Measurements from ENCODE around the gene EWSR1. TPM values are rescaled to one million over a fixed set of nuclear protein-coding genes. Genes with fewer than 3 reads are reported as not detected.

EWSR1 gene
- polyA plus RNA-seq, 1 donor, result 276 TPM

- Histone ChIP-seq H3K9me3 (ENCODE audit: control insufficient read depth, low read depth, low read length) (no peaks in the 10 kb centered on the region), H3K4me1 (ENCODE audit: control insufficient read depth, insufficient read depth, low read length) (peaks cover 38% of the 10 kb centered on the region), H3K27ac (ENCODE audit: low read length) (no peak overlapping the region), H3K27me3 (ENCODE audit: control insufficient read depth, insufficient read depth, low read length) (no peaks in the 10 kb centered on the region), H3K4me3 (ENCODE audit: low read length) (peak overlapping the region; percentile 76), H3K36me3 (ENCODE audit: control insufficient read depth, insufficient read depth, low read length) (peaks cover 9% of the 10 kb centered on the region)
- no peak for DNase-seq
- no CpG with 5 or more reads among the region's 7 CpGs for WGBS (ENCODE audit: insufficient coverage, low lambda C conversion rate)
Measured at GRCh38 chr22:29305836-29306174, 37.7 kb downstream of the EWSR1 start.

- H3K27ac ChIP-seq (ENCODE audit: low read length), result no peak within 1 kb of the TSS
- peaks cover 43% of the 10 kb centered on the region for H3K4me1 ChIP-seq (ENCODE audit: control insufficient read depth, insufficient read depth, low read length)
- no CpG with 5 or more reads among the region's 40 CpGs for WGBS (ENCODE audit: insufficient coverage, low lambda C conversion rate)
- peaks cover 5% of the 10 kb centered on the region for H3K36me3 ChIP-seq (ENCODE audit: control insufficient read depth, insufficient read depth, low read length)
- H3K4me3 ChIP-seq (ENCODE audit: low read length), result peak within 1 kb of the TSS; percentile 76
- H3K27me3 ChIP-seq (ENCODE audit: control insufficient read depth, insufficient read depth, low read length), result no peaks in the 10 kb centered on the region
- H3K9me3 ChIP-seq (ENCODE audit: control insufficient read depth, low read depth, low read length), result no peaks in the 10 kb centered on the region
- DNase-seq, result peak; percentile 64 to 81
Measured at GRCh38 chr22:29306175-29306834, 38.2 kb downstream of the EWSR1 start, which contains the start of gene GAS2L1. Gene GAS2L1, plus strand, starts transcription at chr22:29306650. Its CDS starts 1,456 bp downstream, at chr22:29308106.

GRCh38 chr22:29306835-29307595 is 38.9 kb downstream of the EWSR1 start:
- H3K27ac ChIP-seq (ENCODE audit: low read length), result no peak overlapping the region
- DNase-seq, result peak; percentile 54 to 82
- no CpG with 5 or more reads among the region's 83 CpGs for WGBS (ENCODE audit: insufficient coverage, low lambda C conversion rate)
- peaks cover 4% of the 10 kb centered on the region for H3K9me3 ChIP-seq (ENCODE audit: control insufficient read depth, low read depth, low read length)
- H3K27me3 ChIP-seq (ENCODE audit: control insufficient read depth, insufficient read depth, low read length), result no peaks in the 10 kb centered on the region
- H3K4me1 ChIP-seq (ENCODE audit: control insufficient read depth, insufficient read depth, low read length), result peaks cover 44% of the 10 kb centered on the region
- H3K4me3 ChIP-seq (ENCODE audit: low read length), result peak overlapping the region; percentile 76
- no peaks in the 10 kb centered on the region for H3K36me3 ChIP-seq (ENCODE audit: control insufficient read depth, insufficient read depth, low read length)

GRCh38 chr22:29307596-29308147 is 39.6 kb downstream of the EWSR1 start:
- no CpG with 5 or more reads among the region's 20 CpGs for WGBS (ENCODE audit: insufficient coverage, low lambda C conversion rate)
- Histone ChIP-seq H3K27me3 (ENCODE audit: control insufficient read depth, insufficient read depth, low read length) (no peaks in the 10 kb centered on the region), H3K9me3 (ENCODE audit: control insufficient read depth, low read depth, low read length) (peaks cover 6% of the 10 kb centered on the region), H3K27ac (ENCODE audit: low read length) (no peak overlapping the region), H3K36me3 (ENCODE audit: control insufficient read depth, insufficient read depth, low read length) (no peaks in the 10 kb centered on the region), H3K4me3 (ENCODE audit: low read length) (peak overlapping the region; percentile 76), H3K4me1 (ENCODE audit: control insufficient read depth, insufficient read depth, low read length) (peaks cover 41% of the 10 kb centered on the region)
- DNase-seq, result no peak

GRCh38 chr22:29308148-29308790 is 40.2 kb downstream of the EWSR1 start:
- no peaks in the 10 kb centered on the region for H3K36me3 ChIP-seq (ENCODE audit: control insufficient read depth, insufficient read depth, low read length)
- peaks cover 38% of the 10 kb centered on the region for H3K4me1 ChIP-seq (ENCODE audit: control insufficient read depth, insufficient read depth, low read length)
- no peak overlapping the region for H3K4me3 ChIP-seq (ENCODE audit: low read length)
- H3K9me3 ChIP-seq (ENCODE audit: control insufficient read depth, low read depth, low read length), result peaks cover 6% of the 10 kb centered on the region
- H3K27ac ChIP-seq (ENCODE audit: low read length), result no peak overlapping the region
- WGBS (ENCODE audit: insufficient coverage, low lambda C conversion rate), result no CpG with 5 or more reads among the region's 50 CpGs
- peaks cover 4% of the 10 kb centered on the region for H3K27me3 ChIP-seq (ENCODE audit: control insufficient read depth, insufficient read depth, low read length)
- no peak for DNase-seq

GRCh38 chr22:29308791-29309262 is 40.8 kb downstream of the EWSR1 start:
- WGBS (ENCODE audit: insufficient coverage, low lambda C conversion rate), result no CpG with 5 or more reads among the region's 13 CpGs
- no peak overlapping the region for H3K27ac ChIP-seq (ENCODE audit: low read length)
- no peaks in the 10 kb centered on the region for H3K36me3 ChIP-seq (ENCODE audit: control insufficient read depth, insufficient read depth, low read length)
- peaks cover 9% of the 10 kb centered on the region for H3K9me3 ChIP-seq (ENCODE audit: control insufficient read depth, low read depth, low read length)
- peaks cover 41% of the 10 kb centered on the region for H3K4me1 ChIP-seq (ENCODE audit: control insufficient read depth, insufficient read depth, low read length)
- peaks cover 10% of the 10 kb centered on the region for H3K27me3 ChIP-seq (ENCODE audit: control insufficient read depth, insufficient read depth, low read length)
- DNase-seq, result no peak
- no peak overlapping the region for H3K4me3 ChIP-seq (ENCODE audit: low read length)

GRCh38 chr22:29309332-29310064 is 41.4 kb downstream of the EWSR1 start:
- peaks cover 9% of the 10 kb centered on the region for H3K9me3 ChIP-seq (ENCODE audit: control insufficient read depth, low read depth, low read length)
- no peaks in the 10 kb centered on the region for H3K36me3 ChIP-seq (ENCODE audit: control insufficient read depth, insufficient read depth, low read length)
- no peak overlapping the region for H3K27ac ChIP-seq (ENCODE audit: low read length)
- WGBS (ENCODE audit: insufficient coverage, low lambda C conversion rate), result no CpG with 5 or more reads among the region's 21 CpGs
- H3K4me3 ChIP-seq (ENCODE audit: low read length), result no peak overlapping the region
- DNase-seq, result peak in 1 of 2 donors; percentile 31
- H3K4me1 ChIP-seq (ENCODE audit: control insufficient read depth, insufficient read depth, low read length), result peaks cover 47% of the 10 kb centered on the region
- H3K27me3 ChIP-seq (ENCODE audit: control insufficient read depth, insufficient read depth, low read length), result peaks cover 16% of the 10 kb centered on the region

- no peak overlapping the region for H3K4me3 ChIP-seq (ENCODE audit: low read length)
- no peak overlapping the region for H3K27ac ChIP-seq (ENCODE audit: low read length)
- H3K4me1 ChIP-seq (ENCODE audit: control insufficient read depth, insufficient read depth, low read length), result peaks cover 50% of the 10 kb centered on the region
Measured at GRCh38 chr22:29310065-29310862, 42.2 kb downstream of the EWSR1 start.

GRCh38 chr22:29310863-29311339 is 42.8 kb downstream of the EWSR1 start:
- H3K9me3 ChIP-seq (ENCODE audit: control insufficient read depth, low read depth, low read length), result peaks cover 11% of the 10 kb centered on the region
- no peak overlapping the region for H3K4me3 ChIP-seq (ENCODE audit: low read length)
- whole genome bisulfite sequencing (ENCODE audit: insufficient coverage, low lambda C conversion rate), result no CpG with 5 or more reads among the region's 18 CpGs
- peak; percentile 85 to 90 for DNase-seq
- peaks cover 50% of the 10 kb centered on the region for H3K4me1 ChIP-seq (ENCODE audit: control insufficient read depth, insufficient read depth, low read length)
- no peaks in the 10 kb centered on the region for H3K36me3 ChIP-seq (ENCODE audit: control insufficient read depth, insufficient read depth, low read length)
- peaks cover 26% of the 10 kb centered on the region for H3K27me3 ChIP-seq (ENCODE audit: control insufficient read depth, insufficient read depth, low read length)
- H3K27ac ChIP-seq (ENCODE audit: low read length), result no peak overlapping the region

More at GRCh38 chr22:29310065-29310862, 42.2 kb downstream of the EWSR1 start:
- Histone ChIP-seq H3K9me3 (ENCODE audit: control insufficient read depth, low read depth, low read length) (peaks cover 9% of the 10 kb centered on the region), H3K36me3 (ENCODE audit: control insufficient read depth, insufficient read depth, low read length) (no peaks in the 10 kb centered on the region), H3K27me3 (ENCODE audit: control insufficient read depth, insufficient read depth, low read length) (peaks cover 22% of the 10 kb centered on the region)
- peak in 1 of 2 donors; percentile 20 for DNase-seq
- WGBS (ENCODE audit: insufficient coverage, low lambda C conversion rate), result 100% methylated on average over 1 of the region's 28 CpGs
